Hematopoietic multipotent progenitor cell treated with erythropoietin and hydrocortisone succinate and interleukin-3 and kit ligand, for 4 days (in vitro differentiated cells): ENCODE data around the gene ACACB.

Experiments used
- DNase-seq: peaks from one replicate; pipeline ENCODE4 v3.0.0-alpha.2; 2015

ACACB gene

DNA sequence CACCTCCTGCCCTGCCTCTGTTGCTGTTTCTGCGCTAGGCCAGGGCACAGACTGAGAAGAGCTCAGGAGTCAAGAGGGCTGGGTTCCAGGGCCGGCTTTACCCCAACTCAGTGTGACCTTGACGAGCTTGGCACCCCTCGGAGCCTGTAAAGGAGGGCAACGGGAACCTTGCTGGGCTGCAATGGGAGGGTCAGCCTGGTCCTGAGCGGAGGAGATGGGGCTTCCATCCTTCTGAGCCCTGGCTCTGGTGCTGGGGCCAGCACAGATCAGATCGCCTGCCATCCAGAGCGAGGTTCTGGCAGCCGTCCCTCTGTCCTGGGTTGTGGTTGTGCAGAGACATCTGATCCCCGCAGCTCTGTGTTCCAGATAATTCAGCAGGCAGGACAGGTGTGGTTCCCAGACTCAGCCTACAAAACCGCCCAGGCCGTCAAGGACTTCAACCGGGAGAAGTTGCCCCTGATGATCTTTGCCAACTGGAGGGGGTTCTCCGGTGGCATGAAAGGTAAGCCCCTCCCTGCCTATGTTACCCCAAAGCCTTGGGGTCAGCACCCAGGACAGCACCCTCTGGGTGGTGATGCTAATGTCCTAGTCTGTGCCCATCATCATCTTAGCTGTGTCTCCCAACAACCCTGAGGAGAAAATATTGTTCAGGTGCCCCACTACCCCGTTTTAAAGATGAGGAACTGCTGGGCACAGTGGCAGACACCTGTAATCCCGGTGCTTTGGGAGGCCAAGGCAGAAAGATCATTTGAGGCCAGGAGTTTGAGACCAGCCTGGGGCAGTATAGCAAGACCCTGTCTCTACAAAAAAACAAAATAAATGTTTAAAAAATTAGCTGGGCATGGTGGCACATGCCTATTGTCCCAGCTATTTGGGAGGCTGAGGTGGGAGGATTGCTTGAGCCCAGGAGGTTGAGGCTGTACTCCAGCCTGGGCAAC, 142.5 kb downstream of the ACACB start:
- no peak for DNase-seq

DNA sequence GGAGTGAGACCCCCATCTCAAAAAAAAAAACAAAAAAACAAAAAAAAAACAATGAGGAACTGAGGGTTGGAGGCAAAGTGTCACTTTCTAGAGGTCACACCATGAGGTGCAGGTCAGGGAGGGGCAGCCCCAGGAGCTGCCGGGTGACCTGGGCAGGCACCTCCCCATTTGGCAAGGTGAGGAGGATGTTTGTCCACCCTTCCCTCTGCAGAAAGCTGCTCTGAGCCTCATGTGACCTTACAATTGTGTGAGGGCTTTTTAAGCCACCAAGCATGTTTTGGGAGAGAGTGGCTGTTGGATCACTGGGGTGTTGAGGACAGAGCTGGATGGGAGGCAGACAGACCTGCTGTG, 143.1 kb downstream of the ACACB start:
- DNase-seq, result no peak

DNA sequence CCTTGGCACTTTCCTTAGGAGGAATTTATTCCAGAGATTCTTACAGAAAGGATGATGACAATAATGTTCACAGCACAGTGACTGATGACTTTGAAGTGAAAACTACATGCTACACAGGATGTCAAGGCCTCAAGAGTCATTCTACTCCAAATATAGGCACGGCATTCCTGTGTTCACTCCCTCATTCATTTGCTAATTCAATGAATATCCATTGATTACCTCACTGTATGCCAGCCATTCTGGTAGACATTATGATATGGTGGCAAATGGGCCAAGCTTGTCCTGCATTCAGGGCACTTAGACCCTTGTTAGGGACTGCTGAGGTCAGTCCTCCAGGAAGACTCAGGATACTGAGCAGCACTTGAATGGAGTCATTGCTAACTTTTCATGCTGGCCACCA, 144.7 kb downstream of the ACACB start:
- DNase-seq, result no peak

DNA sequence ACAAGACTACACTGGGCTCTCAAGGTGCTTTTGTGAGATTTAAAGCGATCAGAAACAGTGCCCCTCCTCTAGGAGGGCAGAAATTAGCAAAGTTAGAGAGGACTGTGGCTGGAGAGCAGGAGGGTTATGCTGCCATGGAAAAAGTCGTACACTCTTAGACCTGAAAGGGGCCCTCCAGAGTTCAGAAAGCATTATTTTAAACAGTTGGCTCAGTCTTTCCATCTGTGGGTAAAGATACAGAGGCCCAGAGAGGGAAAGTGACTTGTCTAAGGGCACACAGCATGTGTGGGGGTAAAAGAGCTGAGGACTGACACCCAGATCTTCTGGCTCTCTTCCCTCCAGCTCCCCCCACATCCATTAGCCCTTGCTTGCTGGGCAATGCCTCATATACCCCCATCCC, 145.6 kb downstream of the ACACB start:
- no peak for DNase-seq

DNA sequence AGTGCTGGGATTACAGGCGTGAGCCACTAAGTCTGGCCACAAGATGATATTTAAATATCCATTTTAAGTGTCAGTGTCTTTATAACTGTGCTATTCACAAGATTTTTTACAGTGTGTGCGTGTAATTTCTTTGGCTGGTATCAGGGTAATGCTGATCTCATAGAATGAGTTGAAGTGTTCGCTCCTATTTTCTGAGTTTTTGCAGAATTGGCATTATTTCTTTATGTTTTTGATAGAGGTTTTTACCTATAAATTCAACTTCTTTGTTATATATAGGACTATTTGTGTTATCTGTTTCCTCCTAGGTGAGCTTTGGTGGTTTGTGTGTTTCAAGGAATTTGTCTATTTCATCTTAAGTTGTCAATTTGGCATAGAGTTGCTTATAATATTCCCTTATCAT, 147.1 kb downstream of the ACACB start:
- no peak for DNase-seq

DNA sequence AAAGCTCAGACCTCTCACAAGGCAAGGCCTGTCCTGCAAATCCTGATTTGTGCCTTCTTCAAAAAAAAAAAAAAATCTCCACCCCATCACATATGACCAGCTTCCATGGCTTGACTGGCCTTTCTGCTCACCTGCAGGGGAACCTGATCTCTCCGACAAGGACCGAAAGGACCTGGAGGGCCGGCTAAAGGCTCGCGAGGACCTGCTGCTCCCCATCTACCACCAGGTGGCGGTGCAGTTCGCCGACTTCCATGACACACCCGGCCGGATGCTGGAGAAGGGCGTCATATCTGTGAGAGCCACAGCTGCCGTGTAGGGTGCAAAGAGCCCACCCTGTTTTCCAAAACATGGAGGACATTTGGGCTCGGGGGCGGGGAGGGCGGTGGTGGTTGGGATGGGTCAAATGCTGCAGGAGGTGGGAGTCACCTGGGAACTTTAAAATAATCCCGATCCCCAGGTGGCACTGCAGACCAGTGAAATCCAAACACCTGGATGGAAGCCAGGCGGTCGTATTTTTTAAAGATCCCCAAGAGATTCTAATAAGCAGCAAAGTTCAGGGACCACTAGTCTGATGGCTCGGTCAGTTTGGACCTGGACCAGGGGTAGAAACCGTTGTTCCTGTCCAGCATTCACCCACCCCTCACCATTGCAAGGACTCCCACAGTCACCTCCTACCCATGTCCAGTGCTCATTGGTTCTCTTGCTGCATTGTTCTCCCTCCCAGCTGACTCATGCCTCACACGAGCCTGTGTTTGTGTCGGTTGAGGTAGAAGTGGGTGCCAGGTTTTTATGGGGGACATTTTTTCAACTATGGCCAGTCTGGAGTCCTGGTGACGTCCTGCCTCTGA, 147.9 kb downstream of the ACACB start:
- DNase-seq, result peak; percentile 80

DNA sequence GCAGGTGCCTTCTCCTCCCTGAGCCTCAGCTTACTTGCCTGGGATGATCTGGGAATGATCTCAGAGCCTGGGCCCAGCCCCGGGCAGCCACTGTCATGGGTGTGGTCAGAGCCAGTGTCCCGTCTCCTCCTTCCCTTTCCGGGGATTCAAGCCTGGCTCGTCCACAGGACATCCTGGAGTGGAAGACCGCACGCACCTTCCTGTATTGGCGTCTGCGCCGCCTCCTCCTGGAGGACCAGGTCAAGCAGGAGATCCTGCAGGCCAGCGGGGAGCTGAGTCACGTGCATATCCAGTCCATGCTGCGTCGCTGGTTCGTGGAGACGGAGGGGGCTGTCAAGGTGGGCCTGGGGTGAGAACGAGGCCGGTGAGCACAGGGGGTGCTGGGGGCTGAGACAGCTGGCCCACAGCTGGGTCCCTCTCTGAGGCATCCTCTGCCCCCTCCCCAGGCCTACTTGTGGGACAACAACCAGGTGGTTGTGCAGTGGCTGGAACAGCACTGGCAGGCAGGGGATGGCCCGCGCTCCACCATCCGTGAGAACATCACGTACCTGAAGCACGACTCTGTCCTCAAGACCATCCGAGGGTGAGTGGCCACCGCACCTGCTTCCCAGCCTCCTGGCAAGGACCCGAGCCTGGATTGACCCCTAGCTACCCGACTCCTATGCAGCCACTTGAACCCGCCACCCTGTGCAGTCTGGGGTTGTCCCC, 148.7 kb downstream of the ACACB start:
- DNase-seq, result no peak

DNA sequence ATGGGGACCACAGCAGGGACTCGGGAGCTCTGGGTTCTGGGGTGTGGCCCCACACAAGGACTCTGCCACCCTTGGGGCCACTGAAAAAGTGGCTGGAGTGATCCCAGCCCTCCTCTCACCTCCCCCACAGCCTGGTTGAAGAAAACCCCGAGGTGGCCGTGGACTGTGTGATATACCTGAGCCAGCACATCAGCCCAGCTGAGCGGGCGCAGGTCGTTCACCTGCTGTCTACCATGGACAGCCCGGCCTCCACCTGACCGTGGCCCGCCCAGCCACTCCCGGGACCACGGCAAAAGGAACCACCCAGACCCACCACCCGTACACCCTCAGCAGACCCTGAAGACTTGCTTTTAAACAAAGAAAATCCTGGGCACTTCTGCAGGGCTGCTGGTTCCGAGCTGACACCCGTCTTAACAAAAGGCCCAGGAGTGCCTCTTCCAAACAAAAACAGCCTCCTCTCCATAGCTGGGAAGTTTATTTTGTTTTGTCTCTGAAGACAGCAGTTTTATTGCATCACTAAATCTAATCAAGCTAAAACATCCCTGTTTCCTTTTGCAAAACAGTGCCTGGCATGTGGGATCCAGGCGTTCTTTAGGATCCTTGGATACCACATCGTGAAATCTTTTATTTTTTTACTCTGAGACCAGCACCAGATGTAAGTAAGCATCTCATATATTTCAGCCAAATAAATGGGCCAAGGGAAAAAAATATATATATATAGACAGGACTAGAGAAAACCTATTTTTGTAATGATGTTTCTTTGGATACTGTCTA, 149.9 kb downstream of the ACACB start:
- DNase-seq, result no peak

DNA sequence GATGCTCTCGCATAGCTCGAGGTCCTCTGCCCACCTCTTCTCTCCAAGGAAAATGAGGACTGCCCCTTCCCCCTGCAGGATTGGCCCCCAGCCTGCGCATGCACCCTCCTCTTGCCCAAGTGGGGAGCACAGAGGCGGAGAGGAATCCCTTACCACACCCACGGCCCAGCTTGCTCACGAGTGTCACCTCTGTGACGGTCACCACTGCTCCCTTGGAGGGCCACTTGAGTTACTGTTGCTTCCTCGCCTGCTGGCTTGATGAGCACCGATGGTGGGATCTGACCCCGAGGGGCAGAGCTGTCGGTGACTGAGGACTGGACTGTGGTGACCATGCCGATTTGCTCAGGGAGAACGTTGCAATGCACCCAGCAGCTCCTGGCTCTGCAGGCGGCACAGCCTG, 151.0 kb downstream of the ACACB start:
- no peak for DNase-seq

DNA sequence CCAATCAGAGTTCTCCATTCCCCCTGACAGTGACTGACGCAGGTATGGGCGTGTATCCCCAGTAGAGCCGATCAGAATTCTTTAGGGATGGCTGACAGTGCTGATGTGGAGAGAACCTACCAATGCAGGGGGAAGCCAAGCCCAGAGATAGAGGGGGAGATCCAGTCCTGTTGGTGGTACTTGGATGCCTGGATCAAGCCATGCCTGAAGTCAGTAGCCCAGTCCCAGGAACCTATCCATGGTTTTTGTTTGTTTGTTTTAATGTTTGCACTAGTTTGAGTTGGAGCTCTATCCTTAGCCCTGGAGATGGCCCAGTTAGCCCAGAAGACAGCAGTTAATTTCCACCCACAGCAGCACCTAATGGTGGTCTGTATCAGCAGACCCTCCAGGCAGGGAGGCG, 152.5 kb downstream of the ACACB start:
- no peak for DNase-seq

DNA sequence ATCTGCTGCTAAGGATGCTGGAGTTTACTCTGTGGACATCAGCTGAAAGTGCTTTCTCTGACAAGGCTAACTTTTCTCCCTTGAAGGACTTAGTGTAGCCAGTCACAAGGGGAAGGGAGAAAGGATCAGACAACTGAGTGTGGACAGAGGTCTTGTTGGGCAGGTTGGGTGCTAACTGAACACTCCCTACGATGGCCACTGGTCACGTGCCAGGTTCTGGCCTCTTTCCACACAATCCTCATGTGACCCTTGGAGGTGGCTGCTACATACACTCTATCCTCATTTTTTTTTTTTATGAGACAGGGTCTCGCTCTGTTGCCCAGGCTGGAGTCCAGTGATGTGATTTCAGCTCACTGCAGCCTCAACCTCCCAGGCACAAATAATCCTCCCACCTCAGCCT, 153.0 kb downstream of the ACACB start:
- DNase-seq, result no peak

DNA sequence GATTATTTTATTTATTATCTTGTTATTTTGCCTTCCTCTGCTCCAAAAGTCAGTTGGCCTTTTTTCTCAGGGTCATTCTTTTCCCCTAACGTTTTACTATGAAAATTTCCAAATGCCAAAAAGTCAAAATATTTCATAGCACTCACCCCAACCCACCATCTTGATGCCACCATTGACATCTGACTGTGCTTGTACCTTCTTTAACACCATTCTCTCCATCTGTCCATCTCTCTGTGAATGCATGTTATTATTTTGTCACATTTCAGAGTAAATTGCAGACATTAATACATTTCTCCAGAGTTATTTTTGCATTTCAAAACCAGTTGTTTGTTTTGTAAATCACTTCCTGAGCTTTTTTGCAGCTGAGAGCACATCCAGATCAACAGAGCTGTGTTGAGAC, 154.1 kb downstream of the ACACB start:
- no peak for DNase-seq

DNA sequence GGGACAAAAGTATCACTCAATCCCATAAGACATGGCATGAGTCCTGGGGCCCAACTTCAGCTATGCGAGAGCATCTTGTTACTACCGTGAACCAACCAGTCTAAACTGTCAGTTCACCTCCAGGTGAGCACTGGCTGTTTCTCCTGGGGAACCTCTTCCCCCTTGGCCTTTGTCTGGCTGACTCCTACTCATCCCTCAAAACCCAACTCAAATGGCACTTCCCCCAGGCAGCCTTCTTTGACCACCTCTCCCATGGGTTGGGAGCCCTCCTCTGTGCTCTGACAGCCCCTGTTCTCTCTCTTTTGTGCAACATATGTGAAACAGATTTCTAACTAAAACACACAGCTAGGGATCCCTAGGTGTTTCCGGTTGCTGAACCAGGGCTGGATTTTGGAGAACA, 155.0 kb downstream of the ACACB start:
- no peak for DNase-seq

DNA sequence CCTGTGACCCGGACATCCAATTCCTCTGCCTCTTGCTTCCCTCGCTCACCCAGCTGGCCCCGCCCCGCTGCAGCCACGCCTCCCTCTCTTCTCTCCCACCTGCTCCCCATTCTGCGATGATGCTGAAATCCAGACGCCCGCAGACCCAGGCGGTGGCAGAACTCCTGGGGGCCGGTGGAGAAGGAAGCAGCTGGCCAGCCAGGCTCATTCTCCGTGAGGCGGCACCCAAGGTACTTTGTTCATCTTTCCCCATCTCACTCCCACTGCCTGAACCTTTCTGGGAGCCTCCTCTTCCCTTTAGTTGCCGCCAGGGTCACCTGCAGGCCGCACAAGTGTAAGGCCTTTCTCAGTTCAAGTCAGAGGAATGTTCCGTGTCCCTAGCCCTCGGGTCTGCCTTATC, 157.0 kb downstream of the ACACB start:
- DNase-seq, result no peak

DNA sequence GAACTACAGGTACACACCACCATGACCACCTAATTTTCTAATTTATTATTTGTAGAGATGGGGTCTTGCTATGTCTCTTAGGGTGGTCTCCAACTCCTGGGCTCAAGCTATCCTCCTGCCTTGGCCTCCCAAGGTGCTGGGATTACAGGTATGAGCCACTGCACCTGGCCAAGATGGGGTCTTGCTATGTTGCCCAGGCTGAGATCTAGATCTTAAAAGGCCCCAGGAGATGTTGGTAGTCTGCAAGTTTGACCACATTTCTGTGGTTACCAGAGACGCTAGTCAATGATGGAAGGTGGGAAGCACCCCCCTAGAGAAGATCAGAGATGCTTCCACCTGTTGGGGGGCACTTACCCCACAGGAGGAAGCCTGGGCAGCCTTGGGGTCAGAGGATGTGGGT, 158.0 kb downstream of the ACACB start:
- no peak for DNase-seq

DNA sequence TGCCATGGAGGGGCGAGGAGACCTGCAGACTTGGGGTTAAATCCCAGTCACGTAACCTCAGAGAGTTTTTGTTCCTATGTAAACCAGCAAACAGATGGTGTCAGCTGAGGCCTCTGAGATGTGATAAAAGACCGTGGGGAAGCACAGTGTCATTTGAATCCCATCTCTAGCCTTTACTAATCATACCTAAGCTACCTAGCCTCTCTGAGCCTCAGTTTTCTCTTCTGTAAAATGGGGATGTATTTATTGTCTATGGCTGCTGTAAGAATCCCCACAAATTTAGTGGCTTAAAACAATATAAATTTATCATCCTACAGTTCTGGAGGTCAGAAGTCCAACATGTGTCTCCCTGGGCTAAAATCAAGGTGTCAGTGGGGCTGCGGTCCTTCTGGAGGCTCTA, 158.8 kb downstream of the ACACB start:
- DNase-seq, result no peak

DNA sequence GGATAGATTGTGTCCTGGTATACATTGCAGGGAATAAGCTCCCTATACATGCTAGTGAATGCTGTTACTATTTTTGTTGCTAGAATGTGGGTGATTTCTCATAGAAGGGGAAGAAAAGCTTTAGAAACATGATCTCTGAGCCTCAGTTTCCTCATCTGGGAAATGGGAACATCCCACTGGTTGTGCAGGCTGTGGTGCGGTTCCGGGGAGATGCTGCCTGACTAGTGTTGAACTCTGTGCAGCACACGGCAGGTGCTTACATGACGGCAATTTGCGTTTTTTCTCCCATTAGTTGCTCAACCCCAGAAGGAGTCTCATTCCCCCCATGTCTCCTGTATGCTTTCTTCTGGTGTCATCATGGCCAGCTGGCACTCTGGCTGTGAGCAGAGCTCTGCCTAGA, 159.8 kb downstream of the ACACB start:
- no peak for DNase-seq

DNA sequence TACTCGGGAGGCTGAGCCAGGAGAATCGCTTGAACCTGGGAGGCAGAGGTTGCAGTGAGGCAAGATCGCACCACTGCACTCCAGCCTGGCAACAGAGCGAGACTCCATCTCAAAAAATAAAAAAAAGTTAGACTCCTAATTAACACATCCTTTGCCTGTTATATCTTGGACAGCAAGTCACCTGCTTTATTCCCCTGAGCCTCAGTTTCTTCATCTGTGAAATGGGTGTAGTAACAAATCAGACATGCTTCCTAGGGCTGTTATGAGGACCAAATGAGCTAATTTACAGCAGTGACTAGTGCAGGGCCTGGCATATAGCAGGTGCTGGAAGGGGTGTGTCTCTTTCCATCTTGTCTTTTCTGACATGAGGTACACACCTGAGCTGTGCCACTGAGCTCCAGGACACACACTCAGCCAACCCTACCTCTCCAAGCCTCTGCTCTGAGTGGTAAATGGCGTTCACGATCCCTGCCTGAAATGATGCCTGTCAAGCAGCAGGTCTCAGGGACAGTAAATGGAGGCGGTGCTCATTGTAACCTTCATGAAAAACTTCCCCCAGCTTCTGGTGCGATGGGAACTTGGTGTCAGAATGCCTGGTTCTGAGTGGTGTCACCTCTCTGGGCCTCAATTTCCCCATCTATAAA, 161.0 kb downstream of the ACACB start:
- DNase-seq, result no peak

DNA sequence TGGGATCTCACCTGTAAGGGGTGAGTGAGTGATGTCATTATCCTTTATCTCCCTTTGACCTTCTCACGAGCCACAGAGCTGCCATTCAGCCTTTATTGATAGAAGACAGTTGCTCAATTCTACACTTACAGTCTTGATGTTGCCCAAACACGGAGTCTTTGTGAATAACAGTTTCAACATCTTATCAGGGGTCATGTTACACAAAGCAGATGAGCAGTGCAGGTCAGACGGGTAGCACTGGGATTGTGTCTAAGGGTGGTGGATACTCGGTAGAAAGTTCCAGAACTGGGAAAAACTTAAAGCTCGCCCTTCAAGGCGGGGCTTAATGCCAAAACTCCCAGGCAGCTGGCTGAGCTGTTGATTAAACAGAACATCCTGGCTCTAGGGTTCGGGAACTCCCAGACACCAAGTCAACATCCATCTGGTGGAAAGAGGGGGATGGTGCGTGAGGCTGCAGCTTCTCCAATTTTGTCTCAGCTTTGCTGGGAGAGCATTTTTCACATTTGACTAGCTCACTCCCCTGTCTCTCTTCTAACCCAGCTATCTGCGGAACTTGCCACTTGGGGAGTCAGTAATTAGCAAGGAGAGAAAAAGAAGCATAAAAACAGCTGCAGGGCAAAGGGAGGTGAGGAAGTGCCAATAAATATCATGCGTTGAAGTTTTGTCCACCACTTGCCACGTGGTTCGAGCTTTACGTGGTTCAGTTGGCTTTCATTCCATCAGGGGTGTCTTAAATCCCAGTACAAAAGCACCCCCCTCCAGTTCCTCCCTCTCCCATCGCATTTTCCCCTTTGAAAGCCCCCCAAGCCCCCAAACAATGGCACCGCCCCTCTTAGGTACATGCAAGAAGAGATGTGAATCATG, 161.7 kb downstream of the ACACB start:
- DNase-seq, result no peak

DNA sequence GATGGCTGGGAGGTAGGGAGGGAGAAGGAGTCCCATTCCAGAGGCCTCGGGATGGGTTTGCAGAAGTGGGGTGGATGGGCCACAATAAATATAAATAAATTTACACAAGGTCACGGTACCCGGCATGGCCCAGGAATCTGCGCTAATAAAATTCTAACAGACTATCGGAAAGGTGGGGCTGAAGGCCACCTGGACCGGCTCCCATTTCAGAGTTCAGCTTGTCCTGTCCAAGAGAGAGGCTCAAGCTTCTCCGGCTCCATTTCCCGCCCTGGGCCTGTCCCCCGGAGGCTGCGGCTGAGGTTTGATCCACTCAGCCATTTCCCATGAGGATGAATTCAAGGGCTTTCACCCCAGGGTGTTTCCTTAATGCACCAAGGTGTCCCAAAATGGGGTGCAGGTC, 162.5 kb downstream of the ACACB start:
- DNase-seq, result no peak

DNA sequence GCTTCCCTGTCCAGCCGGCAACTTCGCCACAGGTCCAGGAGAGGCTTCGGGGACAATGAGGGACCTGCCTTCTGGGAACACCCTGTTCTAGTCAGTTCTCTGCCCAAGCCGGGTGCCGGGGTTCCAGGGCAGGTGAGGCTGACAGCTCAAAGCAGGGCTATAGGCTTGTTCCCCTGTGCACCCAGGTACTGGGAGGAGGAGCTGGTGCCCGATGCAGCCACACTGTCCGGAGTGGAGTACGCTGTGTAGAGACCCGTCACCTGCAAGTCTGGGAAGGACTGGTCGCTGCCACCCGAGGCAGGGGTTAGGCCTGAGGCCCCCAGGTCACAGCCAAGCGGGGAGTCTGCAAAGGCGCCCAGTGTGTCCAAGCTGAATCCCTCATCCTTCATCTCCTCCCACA, 163.1 kb downstream of the ACACB start:
- no peak for DNase-seq
